Activated CD4-positive, alpha-beta T cell treated with anti-CD3 and anti-CD28 coated beads, Interleukin-2, Interleukin-6, amounts not matched to agents 100 ng/mL and 50 ng/mL, durations not matched to agents 16 hours and 8 hours (primary cell): ENCODE data around the gene ULK4.
"Not testable (repeated sequence)": the region's sequence is repeated elsewhere in the genome, so short reads cannot be mapped to it uniquely, and the experiment has no call there.

ENCODE experiments used
- DNase-seq: peaks from one replicate; pipeline ENCODE4 v3.0.0-alpha.2; 2020

ULK4 gene

DNA sequence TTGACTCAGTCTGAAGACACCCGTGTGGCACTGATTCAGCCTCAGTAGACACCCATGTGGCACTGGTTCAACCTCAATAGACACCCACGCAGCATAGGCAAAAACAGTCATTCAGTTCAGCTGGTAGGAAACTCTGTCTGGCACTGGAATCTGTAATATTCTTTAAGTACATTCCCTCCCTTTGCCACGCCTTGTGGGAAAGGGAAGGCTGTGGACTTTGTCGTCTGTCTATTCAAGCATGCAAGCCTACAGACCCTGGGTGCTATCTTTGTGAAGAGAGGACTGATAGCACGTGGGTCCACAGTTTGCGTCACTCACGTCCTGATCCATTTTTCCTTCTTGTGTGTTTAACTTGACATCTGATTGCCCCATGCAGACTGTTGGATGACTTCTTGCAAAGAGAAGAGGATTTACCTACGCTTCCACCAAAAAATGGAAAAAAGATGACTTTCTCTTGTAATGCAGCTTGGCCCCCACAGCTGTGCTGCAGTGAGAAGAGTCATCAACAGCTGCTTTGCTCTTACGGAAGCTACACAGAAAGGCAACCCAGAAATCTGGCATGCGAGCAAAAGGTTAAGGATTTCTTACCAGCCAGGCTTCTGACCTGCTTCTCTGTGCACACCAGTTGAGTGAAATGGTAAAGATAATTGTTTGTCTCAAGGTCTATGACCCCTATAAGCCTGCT is 278.1 kb downstream of the ULK4 start:
- DNase-seq = no peak

DNA sequence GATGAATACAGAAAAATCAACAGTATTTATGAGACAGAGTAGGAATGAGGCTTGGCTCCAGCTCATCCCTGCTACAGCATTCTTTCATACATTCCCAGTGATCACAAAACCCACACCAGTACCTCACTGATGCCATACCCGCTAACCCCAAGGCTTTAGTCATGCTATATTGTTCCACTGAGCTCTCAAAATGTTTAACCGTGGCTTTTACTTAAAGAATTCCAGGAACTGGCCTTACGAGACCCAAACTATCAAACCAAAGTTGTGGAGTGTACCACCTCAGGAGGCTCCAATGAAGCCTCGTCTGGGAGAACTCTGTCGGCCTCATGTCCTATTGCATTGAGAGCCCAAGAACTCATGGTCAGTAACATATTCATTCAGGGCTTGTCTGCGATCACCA is 278.9 kb downstream of the ULK4 start:
- no peak for DNase-seq

DNA sequence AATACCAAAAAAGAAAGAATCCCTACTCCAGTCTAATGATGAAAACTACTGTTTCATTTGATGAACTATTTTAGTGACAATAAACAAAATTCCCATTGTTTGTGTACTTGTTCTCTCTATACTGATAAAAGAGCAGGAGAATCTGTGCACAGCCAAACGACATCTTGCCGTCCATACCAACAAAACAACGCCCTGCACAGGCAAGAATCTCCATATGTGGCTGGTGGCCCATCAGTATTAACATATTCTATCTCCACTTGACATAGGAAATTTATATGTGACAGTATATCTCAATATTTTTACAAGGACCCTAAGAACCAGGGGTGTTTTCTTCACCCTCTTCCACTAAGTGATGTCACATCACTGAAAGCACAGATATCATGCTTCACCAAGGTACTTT is 279.5 kb downstream of the ULK4 start:
- DNase-seq = no peak

DNA sequence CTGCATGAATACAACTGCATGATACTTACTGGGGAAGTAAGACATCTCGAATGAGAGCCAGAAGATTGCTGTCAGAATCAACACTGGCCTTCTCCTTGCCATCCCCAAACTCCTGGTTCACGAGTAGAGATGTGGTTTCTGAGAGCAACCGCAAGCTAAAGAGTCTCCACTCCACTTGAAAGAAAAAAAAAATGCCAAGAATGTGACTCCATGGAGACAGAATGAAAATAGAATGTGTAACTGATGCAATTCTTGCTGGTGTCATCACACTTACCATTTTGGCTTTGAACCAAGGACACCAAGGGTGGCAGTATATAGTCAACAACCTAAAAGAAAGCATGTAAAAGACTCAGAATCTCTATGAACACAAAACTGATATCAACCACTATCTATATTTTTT is 280.4 kb downstream of the ULK4 start:
- DNase-seq = no peak

DNA sequence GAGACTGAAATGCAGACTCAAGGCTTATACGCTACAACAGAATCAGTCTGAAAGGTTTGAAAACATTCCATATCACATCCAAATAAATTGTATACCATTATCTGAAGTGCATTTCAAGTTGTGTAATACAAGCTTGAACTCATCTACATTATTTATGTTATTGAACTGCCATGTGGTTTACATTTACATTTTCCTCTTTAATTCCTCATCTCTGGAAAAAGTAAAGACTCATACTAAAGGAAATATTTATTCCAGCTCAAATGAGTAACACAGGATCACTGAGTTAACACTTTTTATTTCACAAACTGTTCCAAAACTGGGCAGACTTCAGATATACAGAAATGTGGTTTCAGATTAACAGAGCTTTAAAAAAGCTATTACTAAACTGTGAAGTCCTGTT is 282.5 kb downstream of the ULK4 start:
- no peak for DNase-seq

DNA sequence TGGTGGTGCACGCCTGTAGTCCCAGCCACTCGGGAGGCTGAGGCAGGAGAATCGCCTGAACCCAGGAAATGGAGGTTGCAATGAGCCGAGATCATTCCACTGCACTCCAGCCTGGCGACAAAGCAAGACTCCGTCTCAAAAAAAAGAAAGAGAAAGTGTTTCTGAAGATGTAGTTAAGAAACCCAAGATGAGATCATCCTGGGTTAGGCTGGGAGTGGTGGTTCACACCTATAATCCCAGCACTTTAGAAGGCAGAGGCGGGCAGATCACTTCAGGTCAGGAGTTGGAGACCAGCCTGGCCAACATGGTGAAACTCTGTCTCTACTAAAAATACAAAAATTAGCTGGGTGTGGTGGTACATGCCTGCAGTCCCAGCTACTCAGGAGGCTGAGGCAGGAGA is 286.8 kb downstream of the ULK4 start:
- not testable (repeated sequence) for DNase-seq

DNA sequence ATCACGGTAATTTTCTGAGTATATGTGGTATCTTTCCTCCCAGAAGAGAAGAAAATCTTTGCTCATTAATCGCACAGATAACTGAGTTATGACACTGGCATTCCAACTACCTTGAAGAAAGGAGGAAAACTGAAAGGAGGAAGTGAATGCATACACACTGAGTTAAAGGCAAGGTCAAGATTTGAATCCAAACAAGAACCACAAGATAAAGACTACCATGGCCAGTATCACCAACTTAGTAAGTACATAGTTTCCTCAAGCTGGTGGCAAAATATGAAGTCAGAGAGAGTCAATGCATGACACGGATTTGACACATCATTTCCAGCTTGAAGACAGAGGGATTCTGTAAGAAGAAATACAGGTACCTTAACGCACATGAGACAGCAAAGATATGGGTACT is 287.5 kb downstream of the ULK4 start:
- DNase-seq = no peak

DNA sequence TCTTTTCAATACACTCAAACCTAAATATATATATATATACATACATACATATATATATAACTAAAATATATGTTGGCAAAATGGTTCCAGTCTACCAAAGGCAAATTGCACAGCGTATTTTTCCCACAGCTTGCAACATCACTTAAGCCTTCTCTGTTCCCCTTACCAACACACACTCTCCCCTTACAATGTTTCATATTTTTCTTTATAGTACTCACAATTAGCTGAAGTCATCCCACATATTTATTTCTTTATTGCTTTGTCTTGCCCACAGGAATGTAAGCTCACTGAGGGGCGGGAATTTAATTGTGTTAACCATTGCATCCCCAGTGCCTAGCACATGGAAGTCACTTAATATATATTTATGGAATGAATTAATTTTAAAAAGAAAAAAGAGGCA is 288.3 kb downstream of the ULK4 start:
- DNase-seq = no peak

DNA sequence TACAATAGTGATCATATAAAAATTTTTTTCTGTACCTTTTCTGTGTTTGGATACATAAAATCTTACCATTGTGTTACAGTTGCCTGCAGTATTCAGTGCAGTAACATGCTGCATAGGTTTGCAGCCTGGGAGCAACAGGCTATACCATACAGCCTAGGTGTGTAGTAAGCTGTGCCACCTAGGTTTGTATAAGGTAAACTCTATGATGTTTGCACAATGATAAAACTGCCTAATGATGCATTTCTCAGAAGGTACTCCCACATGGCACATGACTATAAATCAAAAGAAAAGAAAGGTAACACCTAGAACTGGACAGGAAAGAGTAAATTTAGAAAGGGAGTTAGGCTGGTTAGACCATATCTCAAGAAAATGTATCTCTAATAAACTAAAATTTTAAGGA is 293.5 kb downstream of the ULK4 start:
- no peak for DNase-seq

DNA sequence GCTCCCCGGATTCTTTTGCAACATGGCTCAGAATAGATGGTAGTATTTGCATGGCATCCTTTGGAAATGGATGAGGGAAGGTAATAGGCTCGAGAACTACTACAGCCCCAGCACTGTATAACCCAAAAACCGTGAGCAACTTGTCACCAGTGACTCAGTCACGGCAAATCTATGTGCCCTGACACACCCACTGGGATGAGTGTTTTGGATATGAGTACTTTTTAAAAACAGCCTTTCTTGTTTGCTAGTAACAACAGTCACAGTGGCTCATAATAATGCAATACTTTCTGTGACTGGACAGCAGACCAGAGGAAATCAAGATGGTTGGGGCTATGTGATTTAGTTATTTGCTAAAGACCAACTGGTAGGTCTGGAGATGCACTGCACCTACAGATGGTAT is 299.6 kb downstream of the ULK4 start:
- DNase-seq = no peak

DNA sequence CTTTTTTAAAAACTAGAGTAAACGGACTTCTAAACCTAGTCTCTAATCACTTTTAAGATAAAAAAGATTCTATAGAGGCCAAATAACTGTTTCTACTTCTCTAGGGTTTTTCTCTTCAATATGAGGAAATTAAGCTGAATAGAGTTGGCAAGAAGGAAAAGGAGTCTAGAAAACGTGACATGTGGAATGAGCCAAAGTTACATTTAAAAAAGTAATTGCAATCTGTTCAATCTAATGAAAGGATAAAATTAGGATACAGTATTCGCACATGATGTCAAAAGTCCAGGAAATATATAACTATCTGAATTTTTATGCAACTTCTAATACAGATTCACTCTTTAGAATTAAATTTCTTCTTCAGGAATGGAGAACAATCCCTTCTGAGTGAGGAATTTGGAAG is 300.1 kb downstream of the ULK4 start:
- DNase-seq = no peak

DNA sequence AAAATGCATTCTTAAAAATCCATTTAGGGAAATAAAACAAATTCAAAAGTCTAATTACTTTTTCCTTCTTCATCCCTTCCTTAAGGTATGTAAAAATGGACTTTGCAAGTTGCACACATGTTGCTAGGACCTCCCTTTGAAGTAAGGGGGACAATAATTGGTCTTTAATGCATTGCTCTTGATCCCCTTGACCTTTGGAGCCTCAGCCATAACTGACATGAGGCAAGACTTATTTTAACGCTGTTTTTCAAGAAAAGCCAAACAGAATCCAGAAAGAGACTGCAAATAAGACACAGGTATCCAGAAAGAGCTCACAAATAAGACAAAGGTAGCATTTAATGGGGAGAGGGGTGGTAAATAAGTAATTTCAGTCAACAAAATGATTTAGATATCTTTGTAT is 301.4 kb downstream of the ULK4 start:
- no peak for DNase-seq

DNA sequence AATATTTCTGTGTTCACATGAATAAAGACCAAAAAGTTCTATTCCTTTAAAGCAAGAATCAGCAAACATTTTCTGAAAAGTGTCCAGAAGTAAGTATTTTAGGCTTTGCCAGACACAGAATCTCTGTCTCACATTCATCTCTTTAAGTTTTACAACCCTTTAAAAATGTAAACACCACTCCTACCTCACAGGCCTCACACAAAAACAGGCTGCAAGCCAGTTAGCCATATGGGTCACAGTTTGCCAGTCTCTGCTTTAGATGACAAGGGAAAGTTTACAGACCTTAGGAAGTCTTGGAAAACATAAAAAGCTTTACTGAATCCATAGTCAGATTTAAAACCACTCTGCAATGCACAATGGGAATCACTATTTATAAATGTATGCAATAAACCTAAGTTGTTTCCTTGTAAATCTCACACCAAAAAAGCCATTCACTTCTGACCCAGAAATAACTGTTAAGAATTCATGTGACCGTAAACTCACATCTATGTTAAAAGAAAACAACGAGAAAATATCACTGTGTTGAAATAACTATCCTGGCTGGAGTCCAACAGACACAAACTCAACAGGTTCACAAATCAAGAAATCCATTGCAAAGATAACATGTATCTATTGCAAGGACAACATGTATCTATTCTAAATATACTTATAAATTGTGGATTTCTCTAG is 308.2 kb downstream of the ULK4 start:
- no peak for DNase-seq

DNA sequence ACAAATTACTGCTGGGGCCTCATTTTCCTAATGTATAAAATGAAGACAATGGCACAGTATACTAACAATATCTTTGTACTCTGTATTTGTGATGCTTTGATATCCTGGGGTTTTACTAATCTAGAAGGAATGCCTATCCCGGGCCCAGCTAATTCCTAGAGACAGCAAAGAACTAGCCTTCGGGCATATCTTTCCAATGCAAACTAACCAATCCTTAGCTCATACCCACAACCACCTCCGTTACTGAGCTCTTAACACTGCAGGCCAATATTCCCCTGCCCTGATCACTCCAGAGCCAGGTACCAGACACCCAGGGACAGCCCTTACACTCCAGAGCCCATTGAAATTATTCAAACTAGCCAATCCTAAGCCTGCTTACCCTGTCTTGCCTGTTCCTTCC is 309.0 kb downstream of the ULK4 start:
- DNase-seq = no peak

DNA sequence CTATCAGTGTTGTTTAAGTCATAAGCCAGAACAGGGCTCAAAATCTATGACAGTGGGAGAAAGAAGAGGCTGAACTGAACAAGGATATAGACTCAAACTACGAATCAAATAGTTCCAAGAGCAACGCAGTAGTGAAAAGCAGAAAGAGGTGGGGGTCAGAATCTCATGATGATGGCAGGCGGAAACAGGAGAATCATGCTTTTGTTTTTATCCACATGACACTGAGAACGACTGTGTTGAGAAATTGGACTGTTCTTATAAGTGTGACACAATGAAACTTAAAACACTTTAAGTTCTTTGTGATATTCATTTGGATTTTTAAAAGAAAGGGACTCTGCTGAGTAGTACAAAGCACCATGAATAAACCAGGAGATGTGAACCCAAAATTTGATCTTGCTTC is 309.4 kb downstream of the ULK4 start:
- no peak for DNase-seq

DNA sequence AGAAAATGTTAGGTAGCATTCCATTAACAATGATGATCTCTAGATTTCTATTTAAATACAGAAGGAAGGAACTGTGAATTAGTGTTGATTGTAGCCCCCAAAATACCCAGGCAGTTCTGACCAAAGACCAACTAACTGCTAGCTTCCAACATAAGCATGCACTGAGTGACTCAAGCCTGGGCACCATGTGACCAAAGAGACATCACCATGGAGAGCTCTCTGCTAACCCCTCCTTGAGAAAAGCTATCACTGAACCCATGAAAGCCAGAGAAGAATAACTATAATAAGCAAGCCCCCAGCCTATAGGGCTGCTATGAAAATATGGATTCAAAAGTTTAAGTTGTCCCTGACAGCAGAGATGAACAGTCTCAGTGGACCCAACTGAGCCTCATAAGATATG is 310.2 kb downstream of the ULK4 start:
- no peak for DNase-seq

DNA sequence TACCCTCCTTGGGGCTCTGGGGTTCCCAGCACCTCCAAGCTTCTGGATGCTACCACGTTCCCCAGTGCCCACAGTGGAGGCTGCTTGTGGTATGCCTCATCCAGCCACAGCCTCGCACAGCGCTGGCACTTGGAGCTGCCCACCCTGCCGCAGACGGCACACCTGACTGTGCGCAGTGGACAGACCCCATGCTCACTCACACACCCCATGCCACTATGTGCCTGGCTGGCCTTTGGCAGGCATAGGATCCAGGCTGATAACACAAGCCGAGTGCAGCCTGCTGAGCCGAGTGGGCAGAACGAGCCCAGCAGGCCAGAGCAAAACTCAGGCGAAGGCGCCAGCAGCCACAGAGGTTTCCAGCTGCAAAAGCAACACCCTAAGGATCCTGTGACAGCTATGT is 311.5 kb downstream of the ULK4 start:
- DNase-seq = no peak

DNA sequence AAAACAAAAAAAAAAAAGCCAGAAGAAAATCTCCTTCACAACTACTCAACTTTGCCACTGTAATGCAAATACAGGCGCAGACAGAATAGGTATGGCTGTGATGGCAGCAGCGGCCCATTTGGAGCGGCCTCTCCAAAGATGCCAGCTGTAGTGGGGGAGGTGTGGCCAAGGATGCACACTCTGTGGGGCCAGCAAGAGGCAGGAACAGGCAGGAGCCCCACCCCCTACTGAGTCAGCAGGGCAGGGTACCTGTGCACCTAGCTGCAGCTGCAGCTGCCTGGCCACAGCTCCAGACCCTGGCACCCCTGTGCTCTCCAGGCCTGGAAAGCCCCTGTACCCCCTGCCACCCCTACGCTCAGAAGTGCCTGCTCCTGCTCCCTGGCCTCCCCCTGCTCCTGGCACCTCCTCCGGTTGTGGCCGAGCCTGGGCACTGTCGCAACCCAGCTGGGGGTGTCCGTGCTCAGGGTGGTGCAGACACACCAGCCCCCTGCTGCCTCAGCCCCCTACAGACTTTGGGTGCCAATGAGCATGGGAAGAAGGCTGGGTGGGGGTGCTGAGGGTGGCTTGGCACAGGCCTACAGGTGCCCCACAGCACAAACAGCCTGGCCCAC is 312.7 kb downstream of the ULK4 start:
- no peak for DNase-seq

DNA sequence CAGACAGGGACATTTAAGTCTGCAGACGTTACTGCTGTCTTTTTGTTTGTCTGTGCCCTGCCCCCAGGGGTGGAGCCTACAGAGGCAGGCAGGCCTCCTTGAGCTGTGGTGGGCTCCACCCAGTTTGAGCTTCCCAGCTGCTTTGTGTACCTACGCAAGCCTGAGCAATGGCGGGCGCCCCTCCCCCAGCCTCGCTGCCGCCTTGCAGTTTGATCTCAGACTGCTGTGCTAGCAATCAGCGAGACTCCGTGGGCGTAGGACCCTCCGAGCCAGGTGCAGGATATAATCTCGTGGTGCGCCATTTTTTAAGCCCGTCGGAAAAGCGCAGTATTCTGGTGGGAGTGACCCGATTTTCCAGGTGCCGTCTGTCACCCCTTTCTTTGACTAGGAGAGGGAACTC is 314.2 kb downstream of the ULK4 start:
- DNase-seq = not testable (repeated sequence)

DNA sequence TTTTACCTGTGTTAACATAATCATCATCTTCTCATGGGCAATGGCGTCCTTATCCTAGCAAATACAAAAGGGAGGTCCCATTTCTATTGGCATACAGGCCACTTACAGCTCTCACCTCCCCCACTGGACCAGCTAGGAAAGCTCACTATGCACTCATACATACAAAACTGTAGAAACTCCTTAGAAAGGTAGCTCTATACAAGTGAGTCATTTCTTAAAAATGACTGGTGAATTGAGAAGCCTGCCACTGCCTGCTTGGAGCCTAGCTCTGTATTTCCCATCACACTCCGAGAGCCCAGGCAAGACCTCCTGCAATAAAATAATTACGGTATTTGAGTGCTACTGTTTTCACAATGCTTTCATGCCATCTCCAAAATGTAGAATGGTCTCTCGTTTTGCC is 321.8 kb downstream of the ULK4 start:
- DNase-seq = no peak

DNA sequence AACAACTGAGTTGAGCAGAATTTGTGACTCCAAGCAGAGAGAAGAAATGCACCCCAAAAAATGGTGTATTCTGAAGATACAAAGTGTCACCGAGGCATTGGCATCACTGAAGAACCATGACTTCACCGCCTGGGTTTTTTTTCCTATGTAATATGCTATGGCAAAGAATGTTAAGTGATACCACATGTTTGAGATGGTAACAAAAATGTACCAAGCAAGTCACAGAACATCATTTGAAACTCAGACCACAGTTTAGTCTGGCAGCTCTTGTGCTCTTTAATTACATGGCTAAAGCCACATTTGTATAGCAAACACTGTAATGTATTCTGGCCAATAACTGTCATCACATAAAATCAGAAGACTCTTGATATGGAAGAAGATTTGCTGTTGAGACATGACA is 323.5 kb downstream of the ULK4 start:
- no peak for DNase-seq

DNA sequence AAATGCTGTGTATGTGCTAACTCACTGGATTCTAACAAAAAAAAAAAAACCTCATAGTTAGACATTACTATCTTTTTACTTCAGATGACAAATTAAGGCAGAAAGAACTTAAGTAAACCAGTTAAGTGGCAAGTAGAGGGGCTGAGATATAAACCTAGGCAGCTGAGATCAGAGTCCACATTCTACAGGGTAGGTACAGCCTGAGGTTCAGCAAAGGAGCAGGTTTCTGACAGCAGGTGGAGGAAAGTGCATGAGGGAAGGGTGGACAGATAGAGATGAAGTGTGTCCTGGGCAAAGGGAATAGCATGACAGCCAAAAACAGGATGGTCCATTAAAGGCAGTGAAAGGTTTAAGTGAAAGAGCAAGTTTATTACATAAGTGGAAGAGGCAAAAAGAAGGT is 329.2 kb downstream of the ULK4 start:
- DNase-seq = no peak

DNA sequence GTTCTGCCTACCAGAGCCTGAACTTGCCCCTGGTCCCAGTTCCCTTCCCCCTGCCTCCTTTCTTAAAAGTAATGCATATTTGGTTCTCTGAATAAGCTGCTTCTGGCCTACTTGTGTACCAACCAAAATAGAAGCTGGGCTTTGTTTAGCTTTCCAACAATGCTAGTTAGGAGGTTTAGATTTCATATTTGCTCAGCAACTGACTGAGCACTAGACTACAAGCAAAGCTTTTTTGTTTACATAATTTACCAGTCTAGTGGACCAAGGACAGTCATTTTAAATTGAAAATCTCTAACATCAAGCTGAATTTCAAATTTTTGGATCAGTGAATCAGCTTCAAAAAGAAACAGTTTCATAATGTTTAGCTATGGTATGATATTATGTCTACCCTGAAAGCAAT is 331.2 kb downstream of the ULK4 start:
- no peak for DNase-seq

DNA sequence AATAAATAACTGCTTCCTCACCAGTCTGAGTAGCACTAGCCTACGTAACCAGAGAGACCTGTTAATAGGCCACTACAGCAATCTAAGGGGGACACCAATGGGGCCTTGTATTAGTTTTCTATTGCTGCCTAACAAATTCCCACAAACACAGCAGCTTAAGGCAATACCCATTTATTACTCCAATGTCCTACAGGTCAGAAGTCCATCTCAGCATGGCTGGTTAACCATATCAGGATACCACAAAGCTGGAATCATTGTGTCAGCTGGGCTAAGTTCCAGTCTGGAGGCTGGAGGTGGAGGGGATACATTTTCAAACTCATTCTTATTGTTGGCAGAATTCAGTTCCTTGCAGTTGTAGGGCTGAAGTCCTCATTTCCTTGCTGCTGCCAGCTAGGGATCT is 331.9 kb downstream of the ULK4 start:
- no peak for DNase-seq

DNA sequence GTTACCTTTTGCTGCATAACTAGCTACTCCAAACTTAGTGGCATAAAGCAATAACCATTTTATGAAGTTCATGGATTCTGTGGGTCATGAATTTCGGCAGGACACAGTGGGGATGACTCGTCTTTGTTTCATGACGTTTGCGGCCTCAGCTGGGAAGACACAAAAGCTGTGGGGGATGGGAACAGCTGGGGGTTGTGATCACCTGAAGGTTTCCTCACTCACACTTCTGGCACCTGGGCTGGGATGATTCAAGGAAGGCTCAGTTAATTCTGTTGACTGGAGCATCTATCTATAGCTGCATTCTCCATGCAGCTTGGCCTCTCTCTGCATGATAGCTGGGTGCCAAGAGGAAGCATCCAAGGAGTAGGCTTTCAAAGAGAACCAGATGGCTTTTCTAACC is 332.8 kb downstream of the ULK4 start:
- DNase-seq = no peak
